AG09319 (cell line): Measurements from ENCODE around the gene HOXD11.

ENCODE experiments used
- DNase-seq: peaks from one replicate; pipeline ENCODE4 v3.0.0-alpha.2; 2010; ENCODE audit warnings: low read depth; ENCODE audit errors: extremely low read depth
- TF ChIP-seq, protein P1 (sequence below): IDR thresholded peaks from 2 replicates; pipeline ENCODE4 v1.5.1; 2011; ENCODE audit warnings: low read depth, mild to moderate bottlenecking, inconsistent platforms, low read length, moderate library complexity

Gene HOXD11

GRCh38 chr2:176097820-176098365, 9.2 kb upstream of the HOXD11 start:
- TF ChIP-seq, protein P1, sequence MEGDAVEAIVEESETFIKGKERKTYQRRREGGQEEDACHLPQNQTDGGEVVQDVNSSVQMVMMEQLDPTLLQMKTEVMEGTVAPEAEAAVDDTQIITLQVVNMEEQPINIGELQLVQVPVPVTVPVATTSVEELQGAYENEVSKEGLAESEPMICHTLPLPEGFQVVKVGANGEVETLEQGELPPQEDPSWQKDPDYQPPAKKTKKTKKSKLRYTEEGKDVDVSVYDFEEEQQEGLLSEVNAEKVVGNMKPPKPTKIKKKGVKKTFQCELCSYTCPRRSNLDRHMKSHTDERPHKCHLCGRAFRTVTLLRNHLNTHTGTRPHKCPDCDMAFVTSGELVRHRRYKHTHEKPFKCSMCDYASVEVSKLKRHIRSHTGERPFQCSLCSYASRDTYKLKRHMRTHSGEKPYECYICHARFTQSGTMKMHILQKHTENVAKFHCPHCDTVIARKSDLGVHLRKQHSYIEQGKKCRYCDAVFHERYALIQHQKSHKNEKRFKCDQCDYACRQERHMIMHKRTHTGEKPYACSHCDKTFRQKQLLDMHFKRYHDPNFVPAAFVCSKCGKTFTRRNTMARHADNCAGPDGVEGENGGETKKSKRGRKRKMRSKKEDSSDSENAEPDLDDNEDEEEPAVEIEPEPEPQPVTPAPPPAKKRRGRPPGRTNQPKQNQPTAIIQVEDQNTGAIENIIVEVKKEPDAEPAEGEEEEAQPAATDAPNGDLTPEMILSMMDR: no peak
- no peak for DNase-seq

GRCh38 chr2:176098366-176099158, 8.5 kb upstream of the HOXD11 start:
- DNase-seq: no peak
- TF ChIP-seq, protein P1: no peak

DNA sequence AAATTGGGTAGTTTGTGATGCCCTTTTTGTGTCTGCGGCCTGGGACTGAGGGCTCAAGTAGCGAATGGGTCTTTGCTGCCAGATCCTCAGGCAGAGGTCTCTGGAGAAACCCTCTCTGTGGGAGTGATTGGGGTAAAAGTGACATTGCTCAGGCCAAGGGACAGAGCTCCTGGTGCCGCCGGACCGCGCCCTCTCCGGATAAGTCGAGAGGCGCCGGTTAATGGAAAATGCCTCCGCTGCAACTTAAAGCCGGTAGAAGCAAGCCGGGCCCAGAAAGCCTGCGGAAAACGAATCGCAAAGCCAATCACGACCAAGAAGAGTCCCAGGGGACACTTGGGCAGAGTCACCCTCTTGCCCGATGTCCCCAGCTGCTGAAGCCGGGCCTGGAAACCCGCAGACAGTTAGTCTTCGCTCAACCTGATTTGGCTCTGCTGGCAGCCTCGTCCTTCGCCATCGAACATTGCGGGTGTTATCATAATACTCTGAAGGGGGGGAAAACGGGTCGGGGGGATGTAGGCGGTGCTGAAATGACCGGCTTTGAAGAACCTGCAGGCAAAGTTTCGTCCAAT, 7.8 kb upstream of the HOXD11 start:
- no peak for DNase-seq
- TF ChIP-seq, protein P1: no peak

DNA sequence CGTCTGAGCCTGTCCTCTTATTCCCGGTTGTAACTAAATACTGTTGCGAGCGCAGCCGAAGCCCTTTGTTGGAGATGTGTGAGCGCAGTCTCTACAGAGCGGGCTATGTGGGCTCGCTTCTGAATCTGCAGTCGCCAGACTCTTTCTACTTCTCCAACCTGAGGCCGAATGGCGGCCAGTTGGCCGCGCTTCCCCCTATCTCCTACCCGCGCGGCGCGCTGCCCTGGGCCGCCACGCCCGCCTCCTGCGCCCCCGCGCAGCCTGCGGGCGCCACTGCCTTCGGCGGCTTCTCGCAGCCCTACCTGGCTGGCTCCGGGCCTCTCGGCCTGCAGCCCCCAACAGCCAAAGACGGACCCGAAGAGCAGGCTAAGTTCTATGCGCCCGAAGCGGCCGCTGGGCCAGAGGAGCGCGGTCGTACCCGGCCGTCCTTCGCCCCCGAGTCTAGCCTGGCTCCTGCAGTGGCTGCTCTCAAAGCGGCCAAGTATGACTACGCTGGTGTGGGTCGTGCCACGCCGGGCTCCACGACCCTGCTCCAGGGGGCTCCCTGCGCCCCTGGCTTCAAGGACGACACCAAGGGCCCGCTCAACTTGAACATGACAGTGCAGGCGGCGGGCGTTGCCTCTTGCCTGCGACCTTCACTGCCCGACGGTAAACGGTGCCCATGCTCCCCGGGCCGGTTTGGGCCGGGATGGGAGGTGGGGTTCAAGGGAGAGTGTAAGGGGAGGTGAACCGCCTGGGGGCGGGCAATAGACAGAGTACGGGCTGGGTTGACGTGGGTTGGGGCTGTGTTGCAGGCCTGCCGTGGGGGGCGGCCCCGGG, 7.1 kb upstream of the HOXD11 start, which contains the start of gene HOXD12:
Gene HOXD12 (plus strand): TSS at position 68 of the 819 bp plus-strand sequence. CDS start 7 bp downstream, at position 75.
- DNase-seq: no peak

DNA sequence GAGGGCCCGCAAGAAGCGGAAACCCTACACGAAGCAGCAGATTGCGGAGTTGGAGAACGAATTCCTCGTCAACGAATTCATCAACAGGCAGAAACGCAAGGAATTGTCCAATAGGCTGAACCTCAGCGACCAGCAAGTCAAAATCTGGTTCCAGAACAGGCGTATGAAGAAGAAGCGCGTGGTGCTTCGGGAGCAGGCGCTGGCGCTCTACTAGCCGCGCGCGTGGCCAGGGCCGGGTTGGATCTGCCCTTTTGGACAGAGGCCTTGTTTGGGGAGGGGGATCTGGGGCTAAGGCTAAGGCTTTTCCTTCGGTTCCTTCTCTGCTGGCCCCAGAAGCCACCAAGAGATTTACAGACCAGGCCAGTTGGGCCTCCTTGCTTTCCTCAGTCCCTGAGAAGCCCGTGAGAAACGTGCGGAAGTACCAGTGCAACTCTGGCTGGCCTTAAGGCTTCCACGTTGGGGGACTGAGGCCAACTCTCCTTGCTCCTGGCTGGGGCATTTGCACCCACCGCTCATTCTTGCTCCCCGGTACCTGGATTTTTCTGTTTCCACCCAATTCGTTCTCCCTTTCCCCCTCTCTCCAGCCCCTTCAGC, 6.4 kb upstream of the HOXD11 start:
- TF ChIP-seq, protein P1: no peak
- DNase-seq: no peak

More for the DNA sequence above, 7.1 kb upstream of the HOXD11 start, which contains the start of gene HOXD12:
- TF ChIP-seq, protein P1: no peak

DNA sequence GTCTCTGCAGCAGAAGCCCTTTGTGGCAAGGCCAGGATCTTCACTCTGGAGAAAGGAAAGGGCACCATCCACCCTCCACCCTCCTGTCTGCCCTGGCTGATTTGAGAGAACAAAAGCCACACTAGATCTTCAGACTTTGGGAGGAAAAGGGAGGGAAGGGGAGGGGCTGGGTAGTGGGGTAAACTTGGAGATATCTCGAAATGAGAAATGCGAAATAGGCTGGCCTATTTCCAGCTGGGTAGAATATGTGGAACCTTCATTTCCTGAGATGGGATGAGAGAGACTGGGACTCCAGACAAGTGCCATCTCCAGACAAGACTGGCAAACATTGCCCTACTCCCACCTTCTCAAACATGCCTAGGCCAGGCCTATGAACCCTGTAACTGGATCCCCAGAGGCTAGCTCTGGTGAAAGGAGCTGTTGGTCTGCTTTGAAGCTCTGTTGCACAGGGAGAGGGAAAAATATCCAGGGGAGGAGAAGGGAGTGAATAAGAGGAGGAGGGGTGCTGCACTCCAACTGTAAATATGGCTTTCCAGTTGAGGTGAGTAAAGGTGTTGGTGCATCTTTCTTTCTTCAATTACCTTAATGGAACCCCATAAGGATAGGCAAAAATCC, 5.8 kb upstream of the HOXD11 start:
- no peak for DNase-seq
- TF ChIP-seq, protein P1: no peak
